Right renal cortex interstitium (tissue), 3 donors: ENCODE data around the gene KLHL22. TPM values are rescaled to one million over a fixed set of nuclear protein-coding genes. Genes with fewer than 3 reads are reported as not detected.

ENCODE experiments used
- polyA plus RNA-seq, 3 donors: library from polyadenylated mRNA; unstranded; fragments of 120-200 nt; gene quantifications; one replicate each; pipeline ENCODE4 v1.2.1, GENCODE V29; 2013; ENCODE audit not compliant: insufficient read length in 3 of 3

KLHL22 gene
- polyA plus RNA-seq, 3 donors, result 26.9 to 28.0 (median 27.4) TPM

Other genes starting within 250 kb of the KLHL22 start
- 1 to 10 TPM; 3.8 to 4.5 (median 4.1) TPM for gene RTN4R, start 227.5 kb downstream of the KLHL22 start, polyA plus RNA-seq
- 10 to 100 TPM; 43.8 to 52.2 (median 45.6) TPM for gene DGCR6L, start 175.7 kb downstream of the KLHL22 start, polyA plus RNA-seq
- 10 to 100 TPM; 15.3 to 15.9 (median 15.9) TPM for gene ZNF74, start 101.6 kb downstream of the KLHL22 start, polyA plus RNA-seq
- gene SCARF2, start 58.0 kb downstream of the KLHL22 start, polyA plus RNA-seq, result 10 to 100 TPM; 13.7 to 16.8 (median 14.6) TPM
- gene MED15, start 11.8 kb upstream of the KLHL22 start, polyA plus RNA-seq, result 10 to 100 TPM; 31.5 to 38.0 (median 35.1) TPM